CD14-positive monocyte (primary cell): ENCODE data around the gene SELENOI. TPM values are rescaled to one million over a fixed set of nuclear protein-coding genes. Genes with fewer than 3 reads are reported as not detected.

Experiments used
- DNase-seq, 3 donors: peaks; one replicate each; pipeline ENCODE4 v3.0.0-alpha.2; 2011 to 2022
- H2AFZ ChIP-seq: 2 replicates; pipeline ENCODE4 v1.6.0; 2012; ENCODE audit warnings: mild to moderate bottlenecking, low read depth, low read length, inconsistent platforms; ENCODE audit not compliant: insufficient read depth, poor library complexity, severe bottlenecking
- H3K27ac ChIP-seq, 2 donors: 1 replicate in 1 of 2; 2 replicates in 1 of 2; pipeline ENCODE4 v1.5.1; 2012 to 2013; ENCODE audit warnings: low read length in 2 of 2, control low read depth in 1 of 2, inconsistent platforms in 1 of 2, low read depth in 1 of 2, mild to moderate bottlenecking in 1 of 2
- H3K27me3 ChIP-seq, 2 donors: one replicate each; pipeline versions ENCODE4 v1.6.0 to v1.6.1; 2011 to 2013; ENCODE audit warnings: low read length in 2 of 2; ENCODE audit not compliant: control insufficient read depth in 2 of 2, insufficient read depth in 2 of 2
- H3K36me3 ChIP-seq, 2 donors: replicated peaks in 1 of 2; 1 replicate in 1 of 2; 2 replicates in 1 of 2; pipeline versions ENCODE4 v1.5.1 to v1.6.1; 2012 to 2013; ENCODE audit warnings: low read length in 2 of 2, control low read depth in 1 of 2, inconsistent platforms in 1 of 2, mild to moderate bottlenecking in 1 of 2; ENCODE audit not compliant: insufficient read depth in 2 of 2, control insufficient read depth in 1 of 2
- H3K4me1 ChIP-seq, 2 donors: 1 replicate in 1 of 2; 2 replicates in 1 of 2; pipeline versions ENCODE4 v1.5.1 to v1.6.1; 2012 to 2013; ENCODE audit warnings: low read length in 2 of 2, control low read depth in 1 of 2, inconsistent platforms in 1 of 2, mild to moderate bottlenecking in 1 of 2, moderate library complexity in 1 of 2; ENCODE audit not compliant: insufficient read depth in 2 of 2, control insufficient read depth in 1 of 2
- H3K4me2 ChIP-seq: replicated peaks from 2 replicates; pipeline ENCODE3; 2012; ENCODE audit warnings: low read length, moderate library complexity, mild to moderate bottlenecking; ENCODE audit not compliant: poor library complexity, severe bottlenecking; ENCODE audit errors: extremely low read depth
- H3K4me3 ChIP-seq, 3 experiments: fragments of 200-600 bp in 1 of 3; sonication (generic) in 1 of 3; replicated peaks in 1 of 3; 1 replicate in 2 of 3; 2 replicates in 1 of 3; pipeline ENCODE4 v1.5.1; 2011 to 2013; ENCODE audit warnings: low read length in 3 of 3, mild to moderate bottlenecking in 3 of 3, control low read depth in 2 of 3, low read depth in 2 of 3, inconsistent platforms in 1 of 3, moderate library complexity in 1 of 3
- H3K79me2 ChIP-seq: 2 replicates; pipeline ENCODE4 v1.6.0; 2012; ENCODE audit warnings: mild to moderate bottlenecking, control low read depth, inconsistent platforms, low read length, moderate library complexity; ENCODE audit not compliant: insufficient read depth
- H3K9ac ChIP-seq: 2 replicates; pipeline ENCODE4 v1.6.0; 2017; ENCODE audit warnings: low read length, mild to moderate bottlenecking; ENCODE audit not compliant: insufficient read depth, poor library complexity, severe bottlenecking
- H3K9me3 ChIP-seq, 2 donors: replicated peaks in 1 of 2; 1 replicate in 1 of 2; 2 replicates in 1 of 2; pipeline versions ENCODE4 v1.5.1 to v1.6.1; 2012 to 2013; ENCODE audit warnings: low read length in 2 of 2, control low read depth in 1 of 2; ENCODE audit not compliant: control insufficient read depth in 1 of 2, insufficient read depth in 1 of 2
- H4K20me1 ChIP-seq: 2 replicates; pipeline ENCODE4 v1.6.0; 2012; ENCODE audit warnings: mild to moderate bottlenecking, low read length, control low read depth, moderate library complexity; ENCODE audit not compliant: insufficient read depth
- H3K27ac Mint-ChIP-seq, 7 donors: one replicate each; pipeline ENCODE4 v1.8.0; 2020; ENCODE audit warnings: mild to moderate bottlenecking in 7 of 7, mixed read lengths in 7 of 7, moderate library complexity in 6 of 7, inconsistent platforms in 2 of 7
- H3K27me3 Mint-ChIP-seq, 3 donors: one replicate each; pipeline ENCODE4 v1.8.0; 2021 to 2022; ENCODE audit warnings: low read depth in 3 of 3, mild to moderate bottlenecking in 3 of 3, mixed read lengths in 3 of 3, moderate library complexity in 3 of 3, inconsistent platforms in 1 of 3
- H3K36me3 Mint-ChIP-seq, 2 donors: one replicate each; pipeline ENCODE4 v1.8.0; 2020; ENCODE audit warnings: mixed read lengths in 2 of 2, inconsistent platforms in 1 of 2, mild to moderate bottlenecking in 1 of 2
- H3K4me1 Mint-ChIP-seq: one replicate; pipeline ENCODE4 v1.8.0; 2020; ENCODE audit warnings: mild to moderate bottlenecking, mixed read lengths
- H3K4me3 Mint-ChIP-seq, 2 donors: one replicate each; pipeline ENCODE4 v1.8.0; 2020; ENCODE audit warnings: mild to moderate bottlenecking in 2 of 2, mixed read lengths in 2 of 2, moderate library complexity in 1 of 2
- H3K9me3 Mint-ChIP-seq, 7 donors: one replicate each; pipeline ENCODE4 v1.8.0; 2020 to 2022; ENCODE audit warnings: mixed read lengths in 7 of 7, mild to moderate bottlenecking in 6 of 7, moderate library complexity in 6 of 7, inconsistent platforms in 2 of 7
- CTCF ChIP-seq: fragments of 200-600 bp; IDR thresholded peaks from one replicate; pipeline ENCODE4 v1.8.0; 2022; ENCODE audit warnings: antibody characterized with exemption, mild to moderate bottlenecking
- WGBS: methylation state at CpG from one replicate; pipeline ENCODE4 v1.1.5; 2013; ENCODE audit warnings: missing lambda C conversion rate; ENCODE audit not compliant: insufficient coverage; 5-methylcytosine and 5-hydroxymethylcytosine counted together
- intact Hi-C, 2 donors: fragments of 100-400 bp; cut with micrococcal nuclease; formaldehyde crosslinking; loops; one replicate each; pipeline versions ENCODE4 v1.15.0 to v1.15.1; 2023
- polyA plus RNA-seq, 3 donors: library from polyadenylated mRNA; depleted of rRNA in 1 of 3; unstranded in 2 of 3; stranded (reverse) in 1 of 3; fragments of 300-500 nt in 2 of 3; fragments of >200 nt in 1 of 3; fragmentation: Illumina TruSeq in 2 of 3; gene quantifications; 1 replicate in 2 of 3; 2 replicates in 1 of 3; pipeline ENCODE4 v1.2.3, GENCODE V29; 2012 to 2021

The SELENOI gene
- polyA plus RNA-seq, 3 donors = 2.3 to 3.2 (median 2.5) TPM

GRCh38 chr2:26299471-26300101 is 46.4 kb upstream of the SELENOI start:
- DNase-seq = peak in 2 of 3 donors; percentile 16 to 34
- Histone ChIP-seq H3K4me1 (peaks cover 13 to 16% of the 10 kb centered on the region in 2 donors), H3K79me2 (no peaks in the 10 kb centered on the region), H3K27ac (peak overlapping the region; percentile 86 to 92), H3K9me3 (no peaks in the 10 kb centered on the region), H3K4me2 (peak overlapping the region; percentile 87), H3K27me3 (no peaks in the 10 kb centered on the region), H3K9ac (peak overlapping the region; percentile 77), H3K4me3 (peak overlapping the region; percentile 71 to 81 (median 77)), H2AFZ (peak overlapping the region; percentile 98), H3K36me3 (no peaks in the 10 kb centered on the region), H4K20me1 (no peaks in the 10 kb centered on the region)
- TF ChIP-seq CTCF = no peak
- Mint-ChIP-seq H3K27me3 (no peaks in the 10 kb centered on the region), H3K36me3 (peaks cover 0 to 4% of the 10 kb centered on the region in 2 donors), H3K4me3 (no peak overlapping the region), H3K4me1 (peaks cover 11% of the 10 kb centered on the region), H3K9me3 (peaks cover 0 to 4% (median 0%) of the 10 kb centered on the region in 7 donors), H3K27ac (no peak overlapping the region)
- intact Hi-C loops = no loop called here
- 3% methylated on average over 3 of the region's 9 CpGs for WGBS

- H3K4me3 Mint-ChIP-seq = no peak overlapping the region
- H3K36me3 Mint-ChIP-seq = peaks cover 0 to 6% of the 10 kb centered on the region in 2 donors
- Histone ChIP-seq H3K9ac (no peak overlapping the region), H3K79me2 (no peaks in the 10 kb centered on the region), H3K27me3 (no peaks in the 10 kb centered on the region), H3K4me2 (peak overlapping the region; percentile 87), H2AFZ (peak overlapping the region; percentile 98), H3K4me1 (peaks cover 13 to 16% of the 10 kb centered on the region in 2 donors), H3K9me3 (no peaks in the 10 kb centered on the region), H4K20me1 (no peaks in the 10 kb centered on the region), H3K27ac (peak overlapping the region in 1 of 2 donors; percentile 92), H3K36me3 (no peaks in the 10 kb centered on the region), H3K4me3 (peak overlapping the region; percentile 71 to 81 (median 77))
- H3K9me3 Mint-ChIP-seq = peaks cover 0 to 2% (median 0%) of the 10 kb centered on the region in 7 donors
- peaks cover 0 to 2% (median 0%) of the 10 kb centered on the region in 3 donors for H3K27me3 Mint-ChIP-seq
- no peak for TF ChIP-seq CTCF
- DNase-seq = peak in 2 of 3 donors; percentile 15 to 36
- 48% methylated on average over 17 of the region's 22 CpGs for WGBS
- no peak overlapping the region for H3K27ac Mint-ChIP-seq
- peaks cover 11% of the 10 kb centered on the region for H3K4me1 Mint-ChIP-seq
- intact Hi-C loops = no loop called here
Measured at GRCh38 chr2:26300234-26300925, 45.6 kb upstream of the SELENOI start.
